ENCODE results near the gene MED9.

The MED9 gene

GRCh38 chr17:17540935-17541639 lies 64.3 kb downstream of the MED9 start:
- no peak for DNase-seq

DNA sequence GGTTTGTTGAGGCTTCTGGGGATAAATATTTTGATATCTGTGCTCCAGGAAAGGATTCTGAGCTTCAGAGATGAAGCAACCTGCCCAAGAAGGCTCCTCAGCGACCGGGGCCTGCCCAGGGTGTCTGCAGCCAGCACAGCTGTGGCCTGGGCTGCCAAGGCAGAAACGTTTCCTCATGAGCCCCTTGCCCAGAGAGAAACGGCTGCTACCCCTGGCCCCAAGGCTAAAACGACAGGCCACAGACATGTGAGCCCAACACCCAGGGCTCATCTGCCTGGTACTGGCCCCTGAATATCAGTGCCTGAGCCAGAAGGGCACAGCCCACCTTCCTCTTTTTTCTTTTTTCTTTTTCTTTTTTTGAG lies 64.8 kb downstream of the MED9 start:
- DNase-seq = no peak
